CD4-positive, alpha-beta T cell treated with Interleukin-21 for 1 hour (primary cell): Measurements from ENCODE around the gene CACNA1G.

Source experiments
- DNase-seq: peaks from one replicate; pipeline ENCODE4 v3.0.0-alpha.2; 2020

Gene CACNA1G

DNA sequence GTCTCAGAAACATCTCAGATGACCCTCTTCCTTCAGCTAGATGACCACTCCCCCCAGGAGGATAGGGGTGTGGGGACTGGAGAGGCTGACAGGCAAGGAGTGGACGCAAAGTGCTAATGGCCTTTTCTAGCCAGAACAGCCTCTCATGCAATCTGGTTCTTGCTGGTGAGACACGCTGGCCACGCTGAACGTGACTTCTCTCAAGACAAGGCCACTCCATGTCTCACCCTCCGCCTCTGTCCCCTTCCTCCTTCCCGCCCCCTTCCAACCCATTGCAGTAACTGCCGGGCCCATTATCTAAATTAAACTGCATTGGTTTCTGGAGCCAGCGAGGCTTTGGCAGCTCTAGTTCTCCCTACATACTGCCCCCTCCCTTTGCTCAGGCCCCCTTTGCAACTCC lies 9.5 kb downstream of the CACNA1G start:
- no peak for DNase-seq

DNA sequence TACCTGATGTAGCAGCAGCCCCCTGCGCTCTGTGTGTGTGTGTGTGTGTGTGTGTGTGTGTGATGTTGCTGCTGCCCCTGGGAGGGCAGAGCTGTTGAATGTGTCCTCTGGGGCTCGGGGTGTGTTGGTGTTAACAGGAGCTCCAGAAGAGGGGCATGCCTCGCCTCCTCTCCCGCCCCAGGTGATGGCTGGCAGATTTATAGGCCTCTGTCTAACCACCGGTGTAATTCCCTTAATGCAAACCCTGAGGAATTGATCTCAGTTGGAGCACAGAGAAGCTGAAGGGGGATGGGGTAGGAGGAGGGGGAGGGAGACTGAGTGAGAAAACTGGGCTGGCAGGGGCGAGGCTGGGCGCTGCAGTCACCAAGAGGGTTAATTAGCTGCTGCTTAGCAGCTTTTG lies 10.0 kb downstream of the CACNA1G start:
- no peak for DNase-seq

DNA sequence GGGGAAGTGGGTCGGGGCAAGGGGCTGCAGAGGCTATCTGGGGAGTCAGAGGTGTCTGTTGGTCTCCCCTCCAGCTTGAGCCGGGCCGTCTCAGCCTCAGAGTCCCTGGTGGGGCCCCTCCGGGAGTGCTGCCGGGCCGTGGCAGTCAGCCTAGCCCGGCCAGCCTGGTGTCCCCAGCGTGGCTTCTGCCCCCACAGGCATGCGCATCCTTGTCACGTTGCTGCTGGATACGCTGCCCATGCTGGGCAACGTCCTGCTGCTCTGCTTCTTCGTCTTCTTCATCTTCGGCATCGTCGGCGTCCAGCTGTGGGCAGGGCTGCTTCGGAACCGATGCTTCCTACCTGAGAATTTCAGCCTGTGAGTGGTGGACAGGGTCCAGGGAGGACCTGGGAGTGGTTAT lies 11.2 kb downstream of the CACNA1G start:
- DNase-seq: no peak

DNA sequence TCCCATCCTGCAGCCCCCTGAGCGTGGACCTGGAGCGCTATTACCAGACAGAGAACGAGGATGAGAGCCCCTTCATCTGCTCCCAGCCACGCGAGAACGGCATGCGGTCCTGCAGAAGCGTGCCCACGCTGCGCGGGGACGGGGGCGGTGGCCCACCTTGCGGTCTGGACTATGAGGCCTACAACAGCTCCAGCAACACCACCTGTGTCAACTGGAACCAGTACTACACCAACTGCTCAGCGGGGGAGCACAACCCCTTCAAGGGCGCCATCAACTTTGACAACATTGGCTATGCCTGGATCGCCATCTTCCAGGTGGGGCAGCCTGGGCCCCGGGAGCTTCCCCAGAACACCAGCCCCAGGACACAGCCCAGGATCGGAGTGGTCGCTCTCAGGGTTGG lies 12.0 kb downstream of the CACNA1G start:
- DNase-seq: no peak

DNA sequence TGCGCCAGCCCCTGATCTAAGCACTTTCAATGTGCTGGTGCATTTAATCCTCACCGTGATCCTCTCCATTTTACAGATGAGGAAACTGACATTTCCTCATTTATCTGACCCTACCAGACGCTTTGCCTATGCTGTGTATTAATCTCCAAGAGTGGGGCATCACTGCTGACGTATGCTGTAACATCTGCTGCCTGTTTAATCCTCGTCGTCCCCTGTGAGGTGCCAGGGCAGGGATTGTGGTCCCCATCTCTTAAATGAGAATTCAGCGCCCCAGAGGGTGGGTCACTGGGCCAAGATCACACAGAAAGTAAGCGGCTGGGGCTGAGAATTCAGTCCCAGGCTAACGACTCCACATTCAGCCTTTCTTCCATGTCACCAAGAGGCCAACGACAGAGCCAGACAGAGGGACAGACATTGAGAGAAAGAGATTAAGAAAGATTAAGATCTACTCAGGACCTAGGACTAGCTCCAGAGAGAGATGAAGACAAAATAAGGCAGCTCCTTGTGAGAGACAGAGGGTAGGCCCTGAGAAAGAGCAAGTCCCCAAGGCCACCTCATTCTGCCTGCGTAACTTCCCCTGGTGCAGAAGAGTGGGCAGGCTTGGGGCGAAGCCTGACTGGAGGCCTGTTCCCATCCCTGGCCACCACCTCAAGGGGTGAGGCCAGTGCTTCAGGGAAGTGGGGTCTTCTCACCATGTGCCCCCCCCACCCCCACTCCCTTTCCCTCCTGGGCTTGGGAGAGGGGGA lies 13.5 kb downstream of the CACNA1G start:
- DNase-seq: no peak

DNA sequence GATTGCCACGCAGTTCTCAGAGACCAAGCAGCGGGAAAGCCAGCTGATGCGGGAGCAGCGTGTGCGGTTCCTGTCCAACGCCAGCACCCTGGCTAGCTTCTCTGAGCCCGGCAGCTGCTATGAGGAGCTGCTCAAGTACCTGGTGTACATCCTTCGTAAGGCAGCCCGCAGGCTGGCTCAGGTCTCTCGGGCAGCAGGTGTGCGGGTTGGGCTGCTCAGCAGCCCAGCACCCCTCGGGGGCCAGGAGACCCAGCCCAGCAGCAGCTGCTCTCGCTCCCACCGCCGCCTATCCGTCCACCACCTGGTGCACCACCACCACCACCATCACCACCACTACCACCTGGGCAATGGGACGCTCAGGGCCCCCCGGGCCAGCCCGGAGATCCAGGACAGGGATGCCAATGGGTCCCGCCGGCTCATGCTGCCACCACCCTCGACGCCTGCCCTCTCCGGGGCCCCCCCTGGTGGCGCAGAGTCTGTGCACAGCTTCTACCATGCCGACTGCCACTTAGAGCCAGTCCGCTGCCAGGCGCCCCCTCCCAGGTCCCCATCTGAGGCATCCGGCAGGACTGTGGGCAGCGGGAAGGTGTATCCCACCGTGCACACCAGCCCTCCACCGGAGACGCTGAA lies 15.2 kb downstream of the CACNA1G start:
- no peak for DNase-seq

DNA sequence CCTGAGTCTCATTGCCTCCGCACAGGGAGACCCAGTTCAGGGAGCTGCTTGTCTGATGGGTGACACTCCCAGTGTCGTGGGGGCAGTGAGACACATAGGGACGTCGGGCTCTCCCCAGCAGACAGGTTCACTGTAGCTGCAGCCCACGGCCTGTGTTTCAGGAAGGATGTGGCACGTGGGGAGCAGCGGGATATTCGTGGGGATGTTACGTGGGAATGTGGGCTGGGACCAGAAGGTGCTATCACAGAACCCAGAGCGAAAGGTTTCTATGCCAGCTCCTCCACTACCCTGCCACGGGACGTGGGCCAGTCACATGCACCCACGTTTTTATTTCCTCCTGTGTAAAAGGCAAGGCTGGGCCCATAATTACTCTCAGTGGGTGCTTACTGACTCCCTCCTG lies 16.3 kb downstream of the CACNA1G start:
- no peak for DNase-seq

DNA sequence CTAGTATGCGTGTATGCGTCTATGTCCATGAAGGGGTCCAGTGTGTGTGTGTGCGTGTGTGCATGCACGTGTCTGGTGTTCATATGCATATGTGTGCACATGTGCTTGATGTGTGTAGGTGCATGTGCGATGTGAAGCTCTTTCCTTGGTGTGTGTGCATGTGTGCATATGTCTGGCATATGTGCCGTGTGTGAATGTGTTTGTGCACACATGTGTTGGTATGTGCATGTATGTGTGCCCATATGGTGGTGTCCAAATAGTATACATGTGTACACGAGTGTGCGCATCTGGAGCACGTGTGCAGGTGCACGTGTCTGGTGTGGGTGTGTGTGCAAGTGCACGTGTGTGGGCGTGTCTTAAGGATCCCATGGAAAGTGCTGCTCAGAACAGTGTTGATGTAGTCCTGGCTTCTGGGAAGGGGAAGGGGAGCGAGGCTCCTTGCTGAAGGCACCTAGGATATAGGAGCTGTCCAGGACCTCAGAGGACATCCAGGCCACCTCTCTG lies 17.0 kb downstream of the CACNA1G start:
- no peak for DNase-seq

DNA sequence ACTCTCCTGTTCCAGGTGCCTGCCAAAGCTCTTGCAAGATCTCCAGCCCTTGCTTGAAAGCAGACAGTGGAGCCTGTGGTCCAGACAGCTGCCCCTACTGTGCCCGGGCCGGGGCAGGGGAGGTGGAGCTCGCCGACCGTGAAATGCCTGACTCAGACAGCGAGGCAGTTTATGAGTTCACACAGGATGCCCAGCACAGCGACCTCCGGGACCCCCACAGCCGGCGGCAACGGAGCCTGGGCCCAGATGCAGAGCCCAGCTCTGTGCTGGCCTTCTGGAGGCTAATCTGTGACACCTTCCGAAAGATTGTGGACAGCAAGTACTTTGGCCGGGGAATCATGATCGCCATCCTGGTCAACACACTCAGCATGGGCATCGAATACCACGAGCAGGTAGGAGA lies 17.7 kb downstream of the CACNA1G start:
- DNase-seq: no peak

DNA sequence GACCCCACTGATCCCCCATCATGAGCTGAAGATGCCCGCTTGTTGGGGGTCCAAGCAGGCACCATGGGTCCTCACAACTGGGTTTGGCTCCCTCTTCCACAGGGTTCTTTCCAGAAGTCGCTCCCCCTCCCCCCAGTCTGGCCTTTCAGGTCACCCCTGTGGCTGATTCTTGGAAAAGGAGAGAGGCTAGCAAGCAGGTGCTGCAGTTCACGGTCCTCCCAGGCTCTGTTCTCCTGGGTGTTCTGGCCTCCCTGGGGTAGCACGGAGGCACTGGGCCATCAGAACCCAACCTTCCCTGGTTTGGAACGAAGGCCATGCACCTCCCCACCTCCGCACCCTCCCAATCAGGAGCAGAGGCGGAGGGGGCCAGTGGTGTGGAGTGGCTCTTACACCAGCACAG lies 18.9 kb downstream of the CACNA1G start:
- no peak for DNase-seq

DNA sequence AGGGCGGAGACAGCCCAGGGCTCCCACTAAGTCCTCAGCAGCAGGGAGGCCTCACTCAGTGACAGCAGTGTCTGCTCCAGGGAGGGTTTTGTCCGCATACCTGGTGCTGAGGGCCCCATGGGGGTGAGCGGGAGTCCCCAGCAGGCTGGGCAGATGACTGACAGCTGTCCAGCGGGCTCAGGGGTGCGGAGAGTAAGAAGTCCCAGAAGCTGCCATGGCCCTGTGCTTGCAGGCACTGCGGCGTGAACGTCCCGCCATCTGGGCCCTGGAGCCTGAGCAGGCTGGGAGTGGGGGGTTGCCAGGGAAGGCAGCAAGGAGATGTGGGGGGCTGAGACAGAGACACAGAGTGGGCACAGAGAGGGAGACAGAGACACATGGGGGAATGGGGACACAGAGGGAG lies 20.1 kb downstream of the CACNA1G start:
- DNase-seq: no peak

DNA sequence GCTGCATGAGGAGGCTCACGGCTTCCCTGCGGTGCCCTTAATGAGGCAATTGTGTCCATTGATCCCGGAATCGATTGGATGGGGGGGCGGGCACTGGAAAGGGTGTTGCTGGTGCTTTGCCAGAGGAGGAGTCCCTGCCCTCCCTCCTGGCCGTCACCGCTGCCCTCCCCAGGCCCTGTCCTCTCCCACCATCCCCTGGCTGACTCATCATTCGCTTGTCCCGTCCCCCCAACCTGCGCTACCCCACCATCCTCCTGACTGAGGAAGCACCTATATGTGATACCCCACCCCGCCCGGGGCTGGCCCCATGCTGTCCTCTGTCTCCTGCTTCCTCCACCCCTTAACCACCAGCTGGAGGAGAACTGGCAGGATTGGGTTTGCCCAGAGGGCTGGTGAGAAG lies 20.8 kb downstream of the CACNA1G start:
- DNase-seq: no peak

DNA sequence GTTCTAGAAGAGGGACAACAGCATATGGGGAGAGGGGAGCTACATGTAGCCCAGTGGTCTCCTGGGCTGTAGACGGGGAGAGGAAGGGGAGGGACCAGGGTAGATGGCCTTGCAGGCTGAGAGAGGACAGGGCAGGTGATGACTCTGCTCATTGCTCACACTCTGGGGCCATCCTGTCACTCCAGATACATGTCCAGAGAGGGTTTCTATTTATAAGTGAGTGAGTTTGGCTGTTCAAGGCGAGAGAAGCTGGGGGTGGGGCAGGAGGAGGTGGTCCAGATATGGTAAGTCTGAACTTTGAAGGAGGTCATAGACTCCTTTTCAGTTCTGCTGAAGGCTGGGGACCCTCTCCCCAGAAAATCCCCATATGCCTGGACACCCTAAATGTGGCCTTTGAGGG lies 22.2 kb downstream of the CACNA1G start:
- DNase-seq: no peak

DNA sequence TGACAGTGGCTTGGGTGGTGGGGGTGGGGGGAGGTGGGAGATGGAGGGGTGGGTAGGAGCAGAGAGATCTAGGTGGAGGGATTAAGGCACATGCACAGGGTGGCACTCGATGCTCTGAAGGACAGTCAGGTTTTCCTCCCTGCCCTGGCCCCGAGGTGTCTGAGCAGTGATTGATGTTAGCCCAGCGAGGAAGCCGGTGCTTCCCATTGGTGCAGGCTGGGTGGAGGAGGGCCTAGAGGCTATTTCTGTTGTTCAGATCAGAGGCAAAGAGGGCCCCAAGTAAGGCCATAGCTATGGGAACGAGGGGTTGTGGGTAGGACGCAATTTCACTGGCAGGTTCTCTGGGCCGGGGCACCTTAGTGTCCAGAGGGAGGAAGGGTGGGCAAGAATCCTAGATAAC lies 23.1 kb downstream of the CACNA1G start:
- DNase-seq: no peak

DNA sequence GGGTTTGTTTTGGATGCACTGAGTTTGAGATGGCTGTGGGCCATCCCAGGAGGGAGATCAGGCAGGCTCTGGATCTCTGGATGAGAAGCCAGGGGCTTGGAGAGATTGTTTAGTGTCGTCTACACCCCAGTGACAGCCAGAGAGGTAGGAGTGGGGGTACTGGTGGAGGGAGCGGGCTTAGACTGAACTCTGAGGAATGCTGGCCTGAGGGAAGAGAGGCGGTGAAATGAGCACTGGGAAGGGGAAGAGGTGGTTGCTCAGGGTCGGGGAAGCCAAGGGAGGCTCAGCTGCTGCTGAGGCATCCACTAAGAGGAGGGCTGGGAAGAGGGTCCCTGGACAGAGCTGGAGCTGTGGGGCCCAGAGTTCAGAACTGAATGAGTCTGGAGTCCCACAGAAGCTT lies 23.6 kb downstream of the CACNA1G start:
- DNase-seq: no peak

DNA sequence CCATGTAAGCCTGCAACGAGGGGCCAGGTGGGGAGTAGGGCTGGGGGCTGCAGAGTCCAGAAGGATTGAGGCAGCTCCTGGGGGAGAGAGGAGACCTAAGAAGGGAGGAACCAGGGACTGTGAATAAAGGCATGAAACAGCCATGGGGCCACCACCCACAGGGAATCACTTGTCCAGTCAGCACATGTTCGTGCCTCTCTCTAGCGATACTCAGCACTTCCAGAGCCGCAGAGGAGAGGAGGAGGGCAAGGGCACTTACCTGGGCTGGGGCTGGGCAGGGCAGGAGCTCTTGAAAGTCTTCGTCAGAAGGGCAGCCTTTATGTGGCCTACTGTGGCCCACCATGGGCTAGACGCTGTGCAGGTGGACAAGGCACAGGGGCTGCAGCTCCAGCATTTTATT lies 24.2 kb downstream of the CACNA1G start:
- DNase-seq: no peak

DNA sequence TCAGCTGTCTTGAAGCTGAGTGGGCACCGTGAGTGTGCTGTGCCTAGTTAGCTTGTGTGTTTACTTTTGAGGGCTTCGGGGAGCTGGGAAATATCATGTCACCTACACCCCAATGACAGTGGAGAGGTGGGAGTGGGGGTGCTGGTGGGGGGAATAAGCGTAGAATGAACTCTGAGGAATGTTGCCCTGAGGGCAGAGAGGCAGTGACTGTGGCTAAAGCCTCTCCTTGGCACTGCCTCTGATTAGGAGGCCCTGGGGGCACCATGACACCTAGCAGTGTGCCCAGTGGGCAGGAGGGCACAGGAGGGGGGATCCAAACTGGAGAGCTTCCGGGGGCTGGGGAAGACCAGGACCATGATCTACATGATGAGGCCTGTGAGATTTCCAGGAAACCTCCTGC lies 24.8 kb downstream of the CACNA1G start:
- DNase-seq: no peak

DNA sequence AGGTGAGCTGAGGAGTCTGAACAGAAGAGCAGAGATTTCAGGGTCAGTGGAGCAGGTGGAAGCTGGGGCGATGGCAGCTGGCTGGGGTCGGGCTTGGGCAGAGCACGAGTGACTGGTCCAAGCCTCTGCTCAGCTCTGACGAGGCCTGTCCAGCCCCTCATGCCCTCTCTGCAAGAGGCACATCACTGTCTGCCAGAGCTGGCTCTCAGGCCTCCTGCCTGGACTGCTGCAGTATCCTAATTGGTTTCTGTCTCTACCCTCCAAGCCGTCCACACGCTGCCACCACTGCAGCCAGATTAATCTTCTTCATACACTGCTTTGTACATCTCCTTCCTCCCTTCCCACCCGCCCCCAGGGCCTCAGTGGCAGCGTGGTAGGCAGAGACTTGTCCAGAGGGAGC lies 25.4 kb downstream of the CACNA1G start:
- no peak for DNase-seq

DNA sequence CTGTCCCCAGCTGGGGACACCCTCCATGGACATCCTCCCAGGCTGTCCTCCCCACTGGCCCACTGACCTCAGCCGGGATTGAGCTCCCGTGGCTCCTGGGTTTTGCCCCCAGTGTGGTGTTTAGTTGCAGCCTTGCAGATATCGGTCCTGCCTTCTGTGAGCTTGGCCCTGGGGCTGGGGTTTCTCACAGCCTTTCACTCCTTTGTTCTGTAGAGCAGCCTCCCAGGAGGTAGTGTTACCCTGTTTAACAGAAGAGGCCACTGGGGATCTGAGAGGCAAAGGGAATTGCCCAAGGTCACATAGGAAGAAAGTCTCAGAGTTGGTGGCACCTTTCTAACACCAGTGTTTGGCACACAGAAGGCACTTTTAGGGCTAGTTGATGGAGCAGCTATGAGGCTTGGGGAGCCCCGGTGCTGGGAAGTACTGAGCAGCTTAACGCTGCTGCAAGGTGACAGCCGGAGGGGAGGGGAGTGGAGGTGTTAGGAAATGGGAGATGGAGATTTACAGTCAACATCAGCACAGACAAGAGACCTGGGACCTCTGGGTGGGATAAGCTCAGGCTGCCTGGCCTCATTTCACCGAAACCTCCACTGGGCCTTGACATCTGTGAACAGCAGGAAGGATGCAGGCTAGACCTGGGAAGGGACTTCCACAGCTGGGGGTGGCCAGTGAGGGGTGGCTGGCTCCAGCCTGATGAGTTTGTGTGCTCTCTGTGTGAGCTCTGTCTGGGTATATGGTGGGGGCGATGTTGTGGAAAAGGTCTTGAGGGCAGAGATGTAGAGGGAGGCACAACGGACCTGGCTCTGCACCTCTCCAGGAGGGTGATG lies 26.1 kb downstream of the CACNA1G start:
- DNase-seq: no peak

DNA sequence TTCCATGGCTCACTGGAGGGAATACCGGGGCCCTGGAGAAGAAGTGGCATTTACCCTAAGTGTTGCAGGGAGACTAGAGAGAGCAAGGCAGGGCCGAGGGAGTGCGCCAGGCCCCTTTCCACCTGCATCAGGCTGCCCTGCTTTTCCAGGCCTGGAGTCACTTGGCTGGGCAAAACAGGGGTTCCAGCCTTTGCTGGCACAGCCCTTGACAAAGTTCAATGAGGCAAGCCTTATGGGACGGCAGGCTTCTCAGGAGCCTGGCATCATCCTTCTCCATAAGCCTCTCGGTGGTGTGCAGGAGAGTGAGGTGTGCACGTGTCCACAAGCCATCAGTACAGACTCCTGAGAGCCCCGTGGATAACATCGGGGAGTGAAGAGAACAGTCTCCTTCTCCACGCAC lies 27.1 kb downstream of the CACNA1G start:
- no peak for DNase-seq

DNA sequence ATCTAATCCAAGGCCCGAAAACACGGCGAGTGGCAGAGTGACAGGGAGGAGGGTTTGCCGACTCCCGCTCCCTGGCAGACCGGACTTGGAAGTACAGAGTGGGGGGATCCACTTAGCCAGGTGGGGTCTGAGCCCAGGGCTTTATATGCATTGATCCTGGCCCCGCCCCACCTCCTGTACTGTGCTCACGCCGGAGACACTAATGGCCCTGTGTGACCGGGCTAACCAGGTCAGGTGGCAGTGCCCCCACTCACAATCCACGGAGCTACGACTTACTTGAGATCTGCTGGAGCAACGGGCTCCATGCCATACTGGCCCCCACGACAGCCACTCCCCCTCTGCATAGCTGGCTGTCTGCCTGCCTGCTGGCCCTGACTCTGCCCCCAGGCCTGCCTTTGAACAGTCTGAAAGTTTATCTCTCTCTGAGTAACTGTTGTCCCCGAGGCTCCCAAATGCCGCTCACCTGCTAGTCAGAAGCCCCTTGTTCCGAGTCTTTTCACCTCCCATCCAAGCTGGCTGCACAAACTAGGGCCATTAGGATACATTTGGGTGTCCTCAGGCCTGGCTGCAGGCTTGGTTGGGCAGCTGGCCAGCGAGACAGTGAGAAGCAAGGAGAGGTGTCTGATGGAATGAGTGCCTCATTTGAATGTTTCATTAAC lies 28.0 kb downstream of the CACNA1G start:
- no peak for DNase-seq

DNA sequence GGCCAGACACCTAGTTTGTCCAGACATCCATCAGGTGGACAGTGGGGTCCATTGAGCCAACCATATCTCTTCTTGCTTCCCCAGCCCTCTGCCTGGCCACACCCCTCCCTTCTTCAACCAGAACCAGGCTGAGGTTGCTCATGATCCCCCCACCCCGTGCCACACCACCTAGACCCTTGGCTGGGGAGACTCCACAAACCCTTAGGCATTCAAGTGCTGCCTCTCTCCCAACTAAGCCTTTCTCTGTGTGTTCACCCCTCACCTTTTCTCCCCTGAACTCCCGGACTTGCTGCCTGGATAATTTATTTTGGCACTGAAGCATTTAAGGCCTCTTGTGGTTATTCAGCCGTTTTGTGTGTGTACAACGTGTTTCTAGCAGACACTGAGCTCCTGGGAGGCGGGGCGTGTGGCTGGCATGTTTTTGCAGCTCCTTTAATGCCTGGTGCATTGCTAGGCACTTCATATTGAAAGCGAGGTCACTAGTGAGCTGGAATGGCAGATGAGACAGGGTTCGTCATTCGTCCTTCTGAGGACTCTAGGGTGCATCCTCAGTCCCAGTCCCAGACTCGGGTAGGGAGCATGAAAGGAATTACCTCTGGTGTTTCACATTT lies 28.7 kb downstream of the CACNA1G start:
- no peak for DNase-seq
